ENCODE measurements around the gene KIF20B.
"Not testable (repeated sequence)": the region's sequence is repeated elsewhere in the genome, so short reads cannot be mapped to it uniquely, and the experiment has no call there.

Gene KIF20B

GRCh38 chr10:89685936-89686335 lies 15.5 kb upstream of the KIF20B start:
- DNase-seq = no peak

GRCh38 chr10:89690027-89690426 lies 11.4 kb upstream of the KIF20B start:
- no peak for DNase-seq

GRCh38 chr10:89692416-89692815 lies 9.0 kb upstream of the KIF20B start:
- DNase-seq = no peak

GRCh38 chr10:89693176-89693575 lies 8.2 kb upstream of the KIF20B start:
- DNase-seq = no peak

- DNase-seq = no peak
These were observed 6.1 kb upstream of the KIF20B start for GRCh38 chr10:89695307-89695706.

GRCh38 chr10:89697946-89698345 lies 3.4 kb upstream of the KIF20B start:
- no peak for DNase-seq

- no peak for DNase-seq
These were observed 1.8 kb upstream of the KIF20B start for GRCh38 chr10:89699581-89700064.

- no peak for DNase-seq
These were observed 508 bp upstream of the KIF20B start for GRCh38 chr10:89700923-89701241.

- DNase-seq = no peak
These were observed 711 bp downstream of the KIF20B start for GRCh38 chr10:89702121-89702480.

- no peak for DNase-seq
These were observed 4.1 kb downstream of the KIF20B start for GRCh38 chr10:89705466-89705865.

GRCh38 chr10:89706011-89706410 lies 4.6 kb downstream of the KIF20B start:
- DNase-seq = no peak

- no peak for DNase-seq
These were observed 6.0 kb downstream of the KIF20B start for GRCh38 chr10:89707372-89707771.

- DNase-seq = no peak
These were observed 9.4 kb downstream of the KIF20B start for GRCh38 chr10:89710753-89711152.

GRCh38 chr10:89734616-89735015 lies 33.2 kb downstream of the KIF20B start:
- no peak for DNase-seq

- DNase-seq = peak; percentile 32
These were observed 37.3 kb downstream of the KIF20B start for GRCh38 chr10:89738551-89739209.

GRCh38 chr10:89741126-89741762 lies 39.9 kb downstream of the KIF20B start:
- no peak for DNase-seq

- no peak for DNase-seq
These were observed 42.6 kb downstream of the KIF20B start for GRCh38 chr10:89744026-89744425.

- DNase-seq = no peak
These were observed 44.5 kb downstream of the KIF20B start for GRCh38 chr10:89745903-89746302.

- no peak for DNase-seq
These were observed 49.1 kb downstream of the KIF20B start for GRCh38 chr10:89750441-89750840.

GRCh38 chr10:89755374-89755773 lies 54.0 kb downstream of the KIF20B start:
- DNase-seq = no peak

GRCh38 chr10:89759531-89759930 lies 58.1 kb downstream of the KIF20B start:
- no peak for DNase-seq

GRCh38 chr10:89763671-89764070 lies 62.3 kb downstream of the KIF20B start:
- DNase-seq = not testable (repeated sequence)

- no peak for DNase-seq
These were observed 70.3 kb downstream of the KIF20B start for GRCh38 chr10:89771684-89772083.

GRCh38 chr10:89773081-89773480 lies 71.7 kb downstream of the KIF20B start:
- DNase-seq = no peak

- no peak for DNase-seq
These were observed 75.3 kb downstream of the KIF20B start for GRCh38 chr10:89776665-89777064.
